Tibial artery (tissue), 4 donors: ENCODE results near the gene GRAPL.
"Not testable (repeated sequence)": the region's sequence is repeated elsewhere in the genome, so short reads cannot be mapped to it uniquely, and the experiment has no call there.

Experiments
- DNase-seq, 2 donors: peaks; one replicate each; pipeline ENCODE4 v3.0.0-alpha.2; 2019
- H3K27ac ChIP-seq, 2 donors: fragments of 200-600 bp; sonication (generic) in 1 of 2; 1 replicate in 1 of 2; 2 replicates in 1 of 2; pipeline ENCODE4 v1.5.1; 2018 to 2019; ENCODE audit warnings: mild to moderate bottlenecking in 1 of 2
- H3K27me3 ChIP-seq, 2 donors: fragments of 200-600 bp; sonication (generic) in 1 of 2; one replicate each; pipeline versions ENCODE4 v1.5.1 to v1.6.0; 2016 to 2019
- H3K36me3 ChIP-seq, 3 donors: fragments of 200-600 bp; sonication (generic) in 2 of 3; one replicate each; pipeline ENCODE4 v1.5.1; 2016 to 2019; ENCODE audit warnings: mild to moderate bottlenecking in 2 of 3
- H3K4me1 ChIP-seq, 4 donors: fragments of 200-600 bp; sonication (generic) in 2 of 4; 1 replicate in 3 of 4; 2 replicates in 1 of 4; pipeline ENCODE4 v1.5.1; 2016 to 2019
- H3K4me3 ChIP-seq, 2 donors: fragments of 200-600 bp; sonication (generic) in 1 of 2; 1 replicate in 1 of 2; 2 replicates in 1 of 2; pipeline ENCODE4 v1.5.1; 2018 to 2019; ENCODE audit warnings: mild to moderate bottlenecking in 2 of 2
- H3K9me3 ChIP-seq, 3 donors: fragments of 200-600 bp; sonication (generic) in 1 of 3; one replicate each; pipeline ENCODE4 v1.5.1; 2016 to 2019
- CTCF ChIP-seq, 2 experiments: fragments of 200-600 bp in 1 of 2; fragments of 450-650 bp in 1 of 2; IDR thresholded peaks; one replicate each; pipeline ENCODE4 v1.5.1; 2017 to 2019; ENCODE audit warnings: antibody characterized with exemption in 2 of 2, mild to moderate bottlenecking in 1 of 2, moderate library complexity in 1 of 2
- intact Hi-C: fragments of 100-400 bp; cut with DNase I; formaldehyde crosslinking; loops from one replicate; pipeline ENCODE4 v1.15.0; 2023; ENCODE audit warnings: low total_unique reads

GRAPL gene

GRCh38 chr17:19111111-19111711 lies 16.2 kb upstream of the GRAPL start:
- H3K9me3 ChIP-seq, H3K36me3 ChIP-seq, H3K4me1 ChIP-seq, H3K27me3 ChIP-seq, intact Hi-C loops: not testable (repeated sequence)
- peak; percentile 51 to 75 for TF ChIP-seq CTCF (IDR thresholded peaks at IDR 0.05)
- peak overlapping the region; percentile 85 to 93 for H3K27ac ChIP-seq
- peak overlapping the region; percentile 51 to 61 for H3K4me3 ChIP-seq
- DNase-seq, result peak; percentile 73 to 77

GRCh38 chr17:19111801-19112458 lies 15.5 kb upstream of the GRAPL start:
- DNase-seq, result peak; percentile 63 to 78
- Histone ChIP-seq H3K4me3 (peak overlapping the region; percentile 51 to 61), H3K27ac (peak overlapping the region; percentile 85 to 93)
- H3K36me3 ChIP-seq, H3K9me3 ChIP-seq, H3K4me1 ChIP-seq, H3K27me3 ChIP-seq, intact Hi-C loops: not testable (repeated sequence)

GRCh38 chr17:19112459-19112826 lies 14.9 kb upstream of the GRAPL start:
- intact Hi-C loops, H3K27me3 ChIP-seq, H3K9me3 ChIP-seq, DNase-seq, H3K27ac ChIP-seq, H3K4me1 ChIP-seq, H3K4me3 ChIP-seq, H3K36me3 ChIP-seq: not testable (repeated sequence)

GRCh38 chr17:19118695-19119094 lies 8.7 kb upstream of the GRAPL start:
- H3K4me1 ChIP-seq, H3K9me3 ChIP-seq, intact Hi-C loops, H3K27ac ChIP-seq, H3K27me3 ChIP-seq, H3K4me3 ChIP-seq, H3K36me3 ChIP-seq, DNase-seq: not testable (repeated sequence)

- DNase-seq, H3K4me3 ChIP-seq, H3K36me3 ChIP-seq, intact Hi-C loops, H3K9me3 ChIP-seq, H3K27me3 ChIP-seq, H3K4me1 ChIP-seq, H3K27ac ChIP-seq: not testable (repeated sequence)
Measured at GRCh38 chr17:19125289-19125688, 2.1 kb upstream of the GRAPL start.

GRCh38 chr17:19129500-19129899 lies 2.1 kb downstream of the GRAPL start:
- H3K4me3 ChIP-seq, H3K9me3 ChIP-seq, intact Hi-C loops, DNase-seq, H3K4me1 ChIP-seq, H3K27me3 ChIP-seq, H3K36me3 ChIP-seq, H3K27ac ChIP-seq: not testable (repeated sequence)

GRCh38 chr17:19131108-19131507 lies 3.7 kb downstream of the GRAPL start:
- H3K4me3 ChIP-seq, H3K27me3 ChIP-seq, DNase-seq, H3K36me3 ChIP-seq, intact Hi-C loops, H3K9me3 ChIP-seq, H3K4me1 ChIP-seq, H3K27ac ChIP-seq: not testable (repeated sequence)

- H3K4me1 ChIP-seq, DNase-seq, H3K9me3 ChIP-seq, intact Hi-C loops, H3K27ac ChIP-seq, H3K4me3 ChIP-seq, H3K36me3 ChIP-seq, H3K27me3 ChIP-seq: not testable (repeated sequence)
Measured at GRCh38 chr17:19131772-19132171, 4.4 kb downstream of the GRAPL start.

GRCh38 chr17:19133793-19134192 lies 6.4 kb downstream of the GRAPL start:
- H3K9me3 ChIP-seq, DNase-seq, intact Hi-C loops: not testable (repeated sequence)

GRCh38 chr17:19135391-19135790 lies 8.0 kb downstream of the GRAPL start:
- H3K4me3 ChIP-seq, H3K9me3 ChIP-seq, H3K27me3 ChIP-seq, H3K27ac ChIP-seq, intact Hi-C loops, H3K36me3 ChIP-seq, H3K4me1 ChIP-seq, DNase-seq: not testable (repeated sequence)

More at GRCh38 chr17:19133793-19134192, 6.4 kb downstream of the GRAPL start:
- not testable (repeated sequence) for H3K36me3 ChIP-seq, H3K27me3 ChIP-seq, H3K27ac ChIP-seq, H3K4me1 ChIP-seq, H3K4me3 ChIP-seq

GRCh38 chr17:19136138-19136537 lies 8.7 kb downstream of the GRAPL start:
- H3K36me3 ChIP-seq, H3K4me1 ChIP-seq, H3K27ac ChIP-seq, intact Hi-C loops, H3K9me3 ChIP-seq, H3K27me3 ChIP-seq, DNase-seq, H3K4me3 ChIP-seq: not testable (repeated sequence)

- intact Hi-C loops, H3K27me3 ChIP-seq, H3K4me1 ChIP-seq, H3K27ac ChIP-seq, DNase-seq, H3K9me3 ChIP-seq, H3K36me3 ChIP-seq, H3K4me3 ChIP-seq: not testable (repeated sequence)
Measured at GRCh38 chr17:19136605-19137004, 9.2 kb downstream of the GRAPL start.

GRCh38 chr17:19137959-19138358 lies 10.6 kb downstream of the GRAPL start:
- H3K4me3 ChIP-seq, H3K36me3 ChIP-seq, H3K9me3 ChIP-seq, H3K27me3 ChIP-seq, H3K4me1 ChIP-seq, H3K27ac ChIP-seq, DNase-seq, intact Hi-C loops: not testable (repeated sequence)
